H1 (cell line): ENCODE results near the gene TTC22. TPM values are rescaled to one million over a fixed set of nuclear protein-coding genes. Genes with fewer than 3 reads are reported as not detected.
A peak's percentile ranks its signal among the peaks of the same experiment; 100 is the strongest.

Source experiments
- CTCF ChIA-PET: fragments of 300-600 bp; sonication (Branson Sonifier 250); formaldehyde crosslinking; loops from one replicate; lab custom pipeline; 2021; ENCODE audit not compliant: partially characterized antibody; lab: Charles Lee
- POLR2A ChIA-PET: fragments of 300-600 bp; sonication (Branson Sonifier 250); formaldehyde crosslinking; loops from one replicate; lab custom pipeline; 2021; ENCODE audit warnings: inconsistent platforms; ENCODE audit not compliant: partially characterized antibody; lab: Charles Lee
- DNase-seq, 2 experiments: peaks; one replicate each; pipeline versions ENCODE4 v3.0.0 to v3.0.0-alpha.2; 2010 to 2022; ENCODE audit warnings: low spot score in 2 of 2, low read depth in 1 of 2, mixed read lengths in 1 of 2
- FAIRE-seq: peaks from 2 replicates; lab custom pipeline; 2011; peaks lifted over from hg19 to GRCh38; lab: Jason Lieb, UNC
- H2AFZ ChIP-seq: 2 replicates; pipeline ENCODE4 v1.8.1; 2012; ENCODE audit warnings: low read length, inconsistent platforms
- H2AK5ac ChIP-seq: 2 replicates; pipeline ENCODE4 v1.6.1; 2013; ENCODE audit warnings: low read depth, low read length
- H2BK120ac ChIP-seq: replicated peaks from 2 replicates; pipeline ENCODE3; 2013; ENCODE audit warnings: low read depth, low read length, inconsistent platforms
- H2BK12ac ChIP-seq: 2 replicates; pipeline ENCODE4 v1.6.1; 2013; ENCODE audit warnings: low read depth, low read length
- H2BK15ac ChIP-seq: 2 replicates; pipeline ENCODE4 v1.6.1; 2013; ENCODE audit warnings: low read length
- H2BK20ac ChIP-seq: 2 replicates; pipeline ENCODE4 v1.6.1; 2013; ENCODE audit warnings: low read length
- H2BK5ac ChIP-seq: 2 replicates; pipeline ENCODE4 v1.6.1; 2013; ENCODE audit warnings: low read depth, low read length
- H3K14ac ChIP-seq: 2 replicates; pipeline ENCODE4 v1.6.1; 2013; ENCODE audit warnings: inconsistent platforms; ENCODE audit not compliant: insufficient read length
- H3K18ac ChIP-seq: 2 replicates; pipeline ENCODE4 v1.6.1; 2013; ENCODE audit warnings: low read length; ENCODE audit errors: extremely low read depth
- H3K23ac ChIP-seq: 2 replicates; pipeline ENCODE4 v1.6.1; 2013; ENCODE audit warnings: inconsistent platforms; ENCODE audit not compliant: insufficient read length
- H3K23me2 ChIP-seq: 2 replicates; pipeline ENCODE4 v1.6.1; 2013; ENCODE audit warnings: low read depth, low read length
- H3K27ac ChIP-seq: 2 replicates; pipeline ENCODE4 v1.6.1; 2011; ENCODE audit warnings: low read depth, low read length, inconsistent platforms
- H3K27me3 ChIP-seq, 4 experiments: replicated peaks in 1 of 4; 1 replicate in 1 of 4; 2 replicates in 3 of 4; pipeline versions ENCODE4 v1.6.1 to v1.8.1; 2011 to 2013; ENCODE audit warnings: low read length in 3 of 4, mild to moderate bottlenecking in 3 of 4, inconsistent platforms in 2 of 4, mixed read lengths in 2 of 4, moderate library complexity in 1 of 4; ENCODE audit not compliant: control insufficient read depth in 3 of 4, insufficient read depth in 3 of 4; ENCODE audit errors: extremely low read depth in 1 of 4
- H3K36me3 ChIP-seq, 4 experiments: 2 replicates each; pipeline versions ENCODE4 v1.6.1 to v1.8.1; 2011 to 2013; ENCODE audit warnings: mild to moderate bottlenecking in 4 of 4, low read length in 3 of 4, moderate library complexity in 2 of 4, control low read depth in 1 of 4, inconsistent platforms in 1 of 4; ENCODE audit not compliant: insufficient read depth in 4 of 4, control insufficient read depth in 2 of 4
- H3K4ac ChIP-seq: replicated peaks from 2 replicates; pipeline ENCODE3; 2013; ENCODE audit warnings: low read length, low read depth, mixed read lengths, inconsistent platforms; ENCODE audit not compliant: insufficient read length
- H3K4me1 ChIP-seq, 4 experiments: replicated peaks in 1 of 4; 1 replicate in 1 of 4; 2 replicates in 3 of 4; pipeline versions ENCODE4 v1.6.1 to v1.8.1; 2011 to 2013; ENCODE audit warnings: low read length in 3 of 4, inconsistent platforms in 2 of 4, mixed read lengths in 1 of 4; ENCODE audit not compliant: insufficient read depth in 4 of 4, control insufficient read depth in 3 of 4
- H3K4me2 ChIP-seq, 2 experiments: 2 replicates each; pipeline versions ENCODE4 v1.6.1 to v1.8.1; 2011 to 2013; ENCODE audit warnings: low read depth in 2 of 2, low read length in 2 of 2, control low read depth in 1 of 2, inconsistent platforms in 1 of 2, mild to moderate bottlenecking in 1 of 2; ENCODE audit not compliant: insufficient read depth in 1 of 2
- H3K4me3 ChIP-seq, 4 experiments: fragments of 200-600, 300-600 bp in 1 of 4; sonication (generic), shearing (Covaris generic), sonication (Bioruptor Twin) in 1 of 4; 2 replicates each; pipeline versions ENCODE4 v1.5.1 to v1.8.1; 2011 to 2016; ENCODE audit warnings: low read length in 4 of 4, low read depth in 3 of 4, control low read depth in 2 of 4, inconsistent platforms in 2 of 4, mild to moderate bottlenecking in 2 of 4, mixed read lengths in 1 of 4, moderate library complexity in 1 of 4; ENCODE audit not compliant: insufficient read depth in 2 of 4; ENCODE audit errors: extremely low read depth in 1 of 4
- H3K56ac ChIP-seq: replicated peaks from 2 replicates; pipeline ENCODE3; 2013; ENCODE audit warnings: low read depth, mild to moderate bottlenecking, mixed read lengths, low read length, inconsistent platforms; ENCODE audit not compliant: insufficient read length
- H3K79me1 ChIP-seq: 2 replicates; pipeline ENCODE4 v1.6.1; 2013; ENCODE audit warnings: low read depth, low read length, control low read depth
- H3K79me2 ChIP-seq, 2 experiments: 2 replicates each; pipeline versions ENCODE4 v1.6.1 to v1.8.1; 2012 to 2013; ENCODE audit warnings: low read length in 2 of 2, mild to moderate bottlenecking in 2 of 2, inconsistent platforms in 1 of 2; ENCODE audit not compliant: insufficient read depth in 2 of 2, control insufficient read depth in 1 of 2
- H3K9ac ChIP-seq, 4 experiments: replicated peaks in 1 of 4; 1 replicate in 1 of 4; 2 replicates in 3 of 4; pipeline versions ENCODE4 v1.6.1 to v1.8.1; 2011 to 2013; ENCODE audit warnings: low read depth in 3 of 4, low read length in 3 of 4, control low read depth in 2 of 4, mild to moderate bottlenecking in 2 of 4, moderate library complexity in 2 of 4, inconsistent platforms in 1 of 4; ENCODE audit errors: extremely low read depth in 1 of 4
- H3K9me3 ChIP-seq, 2 experiments: 2 replicates each; pipeline versions ENCODE4 v1.6.1 to v1.8.1; 2012 to 2013; ENCODE audit warnings: mild to moderate bottlenecking in 2 of 2, moderate library complexity in 2 of 2, control low read depth in 1 of 2, inconsistent platforms in 1 of 2, low read depth in 1 of 2, low read length in 1 of 2, mixed read lengths in 1 of 2; ENCODE audit not compliant: insufficient read depth in 2 of 2
- H4K20me1 ChIP-seq, 2 experiments: replicated peaks in 1 of 2; 2 replicates each; pipeline versions ENCODE3 to v1.8.1; 2011 to 2013; ENCODE audit warnings: inconsistent platforms in 2 of 2, low read length in 2 of 2, mild to moderate bottlenecking in 1 of 2; ENCODE audit not compliant: insufficient read depth in 2 of 2, control insufficient read depth in 1 of 2
- H4K5ac ChIP-seq: 2 replicates; pipeline ENCODE4 v1.6.1; 2013; ENCODE audit warnings: low read length, low read depth, mixed read lengths, inconsistent platforms; ENCODE audit not compliant: insufficient read length
- H4K8ac ChIP-seq: 2 replicates; pipeline ENCODE4 v1.8.0; 2013; ENCODE audit warnings: mild to moderate bottlenecking, moderate library complexity, low read length, inconsistent platforms; ENCODE audit not compliant: insufficient read depth; ENCODE audit errors: extremely low read depth
- H4K91ac ChIP-seq: replicated peaks from 2 replicates; pipeline ENCODE3; 2013; ENCODE audit warnings: low read length, mixed read lengths, inconsistent platforms; ENCODE audit not compliant: insufficient read length
- JUN ChIP-seq: IDR thresholded peaks from 2 replicates; pipeline ENCODE4 v1.6.1; 2011; ENCODE audit warnings: low read depth, mild to moderate bottlenecking, improper control_type of control experiment, low read length
- MAFK ChIP-seq: IDR thresholded peaks from 2 replicates; pipeline ENCODE4 v1.6.1; 2012; ENCODE audit warnings: low read depth, mild to moderate bottlenecking, improper control_type of control experiment, low read length
- POLR2A ChIP-seq, 2 experiments: IDR thresholded peaks; 1 replicate in 1 of 2; 2 replicates in 1 of 2; pipeline ENCODE4 v1.6.1; 2011; ENCODE audit warnings: low read depth in 2 of 2, low read length in 2 of 2, mild to moderate bottlenecking in 2 of 2; ENCODE audit errors: control extremely low read depth in 1 of 2
- WGBS, 2 experiments: shearing (Covaris generic) in 1 of 2; methylation state at CpG; one replicate each; pipeline versions ENCODE4 v1.1.6 to v1.1.7; 2013 to 2015; ENCODE audit warnings: low lambda C conversion rate in 2 of 2, mixed read lengths in 2 of 2, inconsistent platforms in 1 of 2, low coverage in 1 of 2, missing lambda C conversion rate in 1 of 2; ENCODE audit not compliant: insufficient replicate concordance in 2 of 2, insufficient coverage in 1 of 2, insufficient read length in 1 of 2; ENCODE audit errors: extremely low coverage in 1 of 2, missing lambda C conversion rate in 1 of 2; 5-methylcytosine and 5-hydroxymethylcytosine counted together
- polyA plus RNA-seq, 7 experiments: library from polyadenylated mRNA; depleted of rRNA in 3 of 7; stranded (reverse) in 5 of 7; unstranded in 2 of 7; fragments of >200 nt in 5 of 7; fragments of 200-250 nt in 2 of 7; gene quantifications; 1 replicate in 5 of 7; 2 replicates in 1 of 7; 4 replicates in 1 of 7; pipeline versions ENCODE4 v1.2.1 to v1.2.3, GENCODE V29; 2011 to 2013; ENCODE audit warnings: missing spikeins in 2 of 7, mixed read lengths in 2 of 7
- total RNA-seq: library from RNA; stranded (reverse); fragmentation: NEBNext Ultra II Directional; extraction: Animal tissue kit (Norgen Biotek cat#: 25700); gene quantifications from 2 replicates; pipeline ENCODE4 v1.2.1, GENCODE V29; 2021

TTC22 gene
- total and polyA plus RNA-seq, 2 of the 8 experiments (the other 6 are each of a cell fraction or from before 2014, with no cell fraction given) = 1.00 to 1.6 TPM

DNA sequence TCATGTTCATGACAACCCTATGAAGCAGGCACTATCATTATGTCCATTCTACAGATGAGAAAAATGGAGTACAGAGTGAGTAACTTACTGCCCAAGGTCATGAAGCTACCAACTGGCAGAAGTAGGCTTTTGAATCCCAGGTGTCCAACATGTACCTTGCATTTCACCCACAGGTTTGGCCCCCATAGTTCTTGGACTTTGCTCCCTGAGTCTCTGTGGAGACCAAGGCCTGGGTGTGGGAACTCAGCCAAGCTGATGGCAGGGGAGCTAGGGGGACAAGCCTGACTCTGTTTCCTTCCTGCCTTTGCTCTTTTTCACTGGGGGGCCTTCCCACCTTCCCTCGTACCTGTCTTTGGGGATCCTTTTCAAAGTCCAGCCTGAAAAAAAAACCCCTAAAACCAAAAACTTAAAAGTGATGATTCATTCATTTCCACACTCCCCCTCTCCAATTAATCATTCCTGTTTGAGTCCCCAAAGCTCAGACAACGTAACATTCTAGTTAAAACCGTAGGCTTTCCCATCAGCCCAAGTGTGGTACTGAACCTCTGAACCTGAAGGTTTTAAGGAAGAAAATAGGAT, 8.5 kb upstream of the TTC22 start:
- no peak overlapping the region for H3K23ac ChIP-seq
- H3K27ac ChIP-seq = no peak overlapping the region
- H2AFZ ChIP-seq = no peak overlapping the region
- H4K91ac ChIP-seq = no peak overlapping the region
- no peak overlapping the region for H4K5ac ChIP-seq
- 0 out of 2 replicates have a peak overlapping the region, but pooled peaks have one; percentile 52 for H2BK12ac ChIP-seq
- POLR2A ChIA-PET = no interaction called here
- H3K9ac ChIP-seq = no peak overlapping the region
- FAIRE-seq (no peak), DNase-seq (peak in 1 of 2 experiments; percentile 14)
- H2BK5ac ChIP-seq = no peak overlapping the region
- no peak overlapping the region for H3K56ac ChIP-seq
- no peaks in the 10 kb centered on the region; the same call in 1 of the 2 replicates for H3K23me2 ChIP-seq
- H2BK120ac ChIP-seq = no peak overlapping the region
- no peaks in the 10 kb centered on the region for H4K20me1 ChIP-seq
- H3K4ac ChIP-seq = no peak overlapping the region
- no peak overlapping the region for H3K14ac ChIP-seq
- H2BK15ac ChIP-seq = no peak overlapping the region
- no peaks in the 10 kb centered on the region for H3K36me3 ChIP-seq
- H3K9me3 ChIP-seq = no peaks in the 10 kb centered on the region
- no peak overlapping the region for H2BK20ac ChIP-seq
- H3K79me2 ChIP-seq = no peaks in the 10 kb centered on the region
- H3K27me3 ChIP-seq = no peaks in the 10 kb centered on the region; a peak in 1 of 7 replicates
- CTCF ChIA-PET = interaction anchor here (0.6 to 2.1 kb wide), 32 partner anchors 8 to 589 kb away, joined by 3 to 16 read pairs (median 4); partner anchors contain the start of genes PCSK9 and TTC22
- 88% methylated on average over 3 of the region's 3 CpGs; no CpG with 5 or more reads in 1 of the 2 experiments for WGBS, 2 experiments
- TF ChIP-seq JUN (no peak), MAFK (no peak), POLR2A (IDR thresholded peaks at IDR 0.05; ENCODE audit: control extremely low read depth in 1 of 2, low read depth in 2 of 2, low read length in 2 of 2) (no peak)
- no peak overlapping the region for H2AK5ac ChIP-seq
- H3K4me2 ChIP-seq = no peak overlapping the region
- no peak overlapping the region for H4K8ac ChIP-seq
- no peak overlapping the region for H3K18ac ChIP-seq
- no peak overlapping the region for H3K4me3 ChIP-seq
- H3K79me1 ChIP-seq = no peaks in the 10 kb centered on the region
- H3K4me1 ChIP-seq = peaks cover 4 to 25% (median 17%) of the 10 kb centered on the region in 4 experiments
